Kidney epithelial cell (primary cell): ENCODE results near the gene ANKRD17. TPM values are rescaled to one million over a fixed set of nuclear protein-coding genes. Genes with fewer than 3 reads are reported as not detected.

Experiments
- DNase-seq: peaks from one replicate; pipeline ENCODE4 v3.0.0-alpha.2; 2010; ENCODE audit warnings: low read depth
- H3K27me3 ChIP-seq: 2 replicates; pipeline ENCODE4 v1.6.0; 2011; ENCODE audit warnings: low read length; ENCODE audit not compliant: control insufficient read depth, insufficient read depth
- H3K36me3 ChIP-seq: 2 replicates; pipeline ENCODE4 v1.5.1; 2011; ENCODE audit warnings: low read length; ENCODE audit not compliant: control insufficient read depth, insufficient read depth
- H3K4me3 ChIP-seq: 2 replicates; pipeline ENCODE4 v1.5.1; 2011; ENCODE audit warnings: low read depth, mild to moderate bottlenecking, control low read depth, low read length
- CTCF ChIP-seq: IDR thresholded peaks from 2 replicates; pipeline ENCODE4 v1.5.1; 2011; ENCODE audit warnings: mild to moderate bottlenecking, moderate library complexity, low read length, control low read depth, inconsistent platforms; ENCODE audit not compliant: insufficient read depth, poor library complexity, severe bottlenecking
- total RNA-seq: library from RNA; depleted of rRNA; stranded (reverse); fragments of >200 nt; gene quantifications from 2 replicates; pipeline ENCODE4 v1.2.3, GENCODE V29; 2015

ANKRD17 gene
- total RNA-seq, 1 donor from 2014 or later, result 39.9 TPM

- TF ChIP-seq CTCF, result no peak
- Histone ChIP-seq H3K36me3 (no peaks in the 10 kb centered on the region), H3K27me3 (no peaks in the 10 kb centered on the region), H3K4me3 (no peak overlapping the region)
- no peak for DNase-seq
These were observed 36.9 kb downstream of the ANKRD17 start for GRCh38 chr4:73221734-73222133.

- no peak for TF ChIP-seq CTCF
- no peaks in the 10 kb centered on the region for H3K36me3 ChIP-seq
- no peak overlapping the region for H3K4me3 ChIP-seq
- no peaks in the 10 kb centered on the region for H3K27me3 ChIP-seq
- no peak for DNase-seq
These were observed 37.8 kb downstream of the ANKRD17 start for GRCh38 chr4:73220815-73221214.

GRCh38 chr4:73213916-73214653, 44.5 kb downstream of the ANKRD17 start:
- Histone ChIP-seq H3K27me3 (no peaks in the 10 kb centered on the region), H3K4me3 (no peak overlapping the region), H3K36me3 (no peaks in the 10 kb centered on the region)
- DNase-seq, result no peak
- no peak for TF ChIP-seq CTCF

GRCh38 chr4:73212982-73213730, 45.4 kb downstream of the ANKRD17 start:
- no peak overlapping the region for H3K4me3 ChIP-seq
- no peaks in the 10 kb centered on the region for H3K36me3 ChIP-seq
- TF ChIP-seq CTCF, result no peak
- H3K27me3 ChIP-seq, result no peaks in the 10 kb centered on the region
- no peak for DNase-seq

GRCh38 chr4:73211968-73212367, 46.6 kb downstream of the ANKRD17 start:
- H3K27me3 ChIP-seq, result no peaks in the 10 kb centered on the region
- no peak for DNase-seq
- no peak overlapping the region for H3K4me3 ChIP-seq
- H3K36me3 ChIP-seq, result no peaks in the 10 kb centered on the region
- TF ChIP-seq CTCF, result no peak

GRCh38 chr4:73208376-73208775, 50.2 kb downstream of the ANKRD17 start:
- no peak for TF ChIP-seq CTCF
- Histone ChIP-seq H3K27me3 (no peaks in the 10 kb centered on the region), H3K36me3 (no peaks in the 10 kb centered on the region), H3K4me3 (no peak overlapping the region)
- DNase-seq, result no peak
